ENCODE results near the gene SMIM28.
"Not testable (repeated sequence)": the region's sequence is repeated elsewhere in the genome, so short reads cannot be mapped to it uniquely, and the experiment has no call there.

The SMIM28 gene

GRCh38 chr6:138347864-138348263 is 29.8 kb upstream of the SMIM28 start:
- in situ Hi-C loops (cut with MboI; ENCODE audit: low sequenced_read_pairs), result no loop called here
- no peak for DNase-seq (ENCODE audit: low spot score in 2 of 2)
- peaks cover 5% of the 10 kb centered on the region for H3K27me3 ChIP-seq (ENCODE audit: low read depth)
- H3K4me1 ChIP-seq, result peaks cover 2% of the 10 kb centered on the region; the same call in 1 of the 2 replicates
- H3K36me3 ChIP-seq (replicated peaks), result no peaks in the 10 kb centered on the region
- H3K9me3 ChIP-seq, result no peaks in the 10 kb centered on the region
- no peak overlapping the region for H3K4me3 ChIP-seq

GRCh38 chr6:138349891-138350290 is 27.8 kb upstream of the SMIM28 start:
- Histone ChIP-seq H3K9me3 (no peaks in the 10 kb centered on the region), H3K27me3 (ENCODE audit: low read depth) (peaks cover 5% of the 10 kb centered on the region), H3K36me3 (replicated peaks) (no peaks in the 10 kb centered on the region), H3K4me1 (peaks cover 2% of the 10 kb centered on the region; the same call in 1 of the 2 replicates), H3K4me3 (no peak overlapping the region)
- in situ Hi-C loops (cut with MboI; ENCODE audit: low sequenced_read_pairs), result no loop called here
- no peak for DNase-seq (ENCODE audit: low spot score in 2 of 2)

- Histone ChIP-seq H3K9me3 (no peaks in the 10 kb centered on the region), H3K36me3 (replicated peaks) (no peaks in the 10 kb centered on the region), H3K4me1 (peaks cover 6% of the 10 kb centered on the region; the same call in 1 of the 2 replicates), H3K27me3 (ENCODE audit: low read depth) (no peaks in the 10 kb centered on the region), H3K4me3 (no peak overlapping the region)
- DNase-seq (ENCODE audit: low spot score in 2 of 2), result no peak
- in situ Hi-C loops (cut with MboI; ENCODE audit: low sequenced_read_pairs), result no loop called here
Observed at GRCh38 chr6:138357928-138358327, 19.8 kb upstream of the SMIM28 start.

GRCh38 chr6:138368684-138369083 is 9.0 kb upstream of the SMIM28 start:
- H3K27me3 ChIP-seq (ENCODE audit: low read depth); DNase-seq (ENCODE audit: low spot score in 2 of 2); H3K4me3 ChIP-seq; H3K4me1 ChIP-seq; H3K9me3 ChIP-seq; H3K36me3 ChIP-seq (replicated peaks); in situ Hi-C loops (cut with MboI; ENCODE audit: low sequenced_read_pairs): not testable (repeated sequence)

GRCh38 chr6:138370631-138371451 is 6.9 kb upstream of the SMIM28 start:
- no peak for DNase-seq (ENCODE audit: low spot score in 2 of 2)
- 0 out of 2 replicates have a peak, but pooled peaks cover 1% of the 10 kb centered on the region for H3K27me3 ChIP-seq (ENCODE audit: low read depth)
- H3K4me1 ChIP-seq, result no peaks in the 10 kb centered on the region
- H3K9me3 ChIP-seq, result no peaks in the 10 kb centered on the region
- no peaks in the 10 kb centered on the region for H3K36me3 ChIP-seq (replicated peaks)
- in situ Hi-C loops (cut with MboI; ENCODE audit: low sequenced_read_pairs), result no loop called here
- H3K4me3 ChIP-seq, result no peak overlapping the region

- in situ Hi-C loops (cut with MboI; ENCODE audit: low sequenced_read_pairs), result no loop called here
- no peaks in the 10 kb centered on the region for H3K4me1 ChIP-seq
Observed at GRCh38 chr6:138371452-138371711, 6.3 kb upstream of the SMIM28 start.

GRCh38 chr6:138371720-138372119 is 6.0 kb upstream of the SMIM28 start:
- in situ Hi-C loops (cut with MboI; ENCODE audit: low sequenced_read_pairs), result no loop called here
- DNase-seq (ENCODE audit: low spot score in 2 of 2), result no peak
- Histone ChIP-seq H3K36me3 (replicated peaks) (no peaks in the 10 kb centered on the region), H3K4me1 (no peaks in the 10 kb centered on the region), H3K9me3 (no peaks in the 10 kb centered on the region), H3K27me3 (ENCODE audit: low read depth) (no peaks in the 10 kb centered on the region), H3K4me3 (no peak overlapping the region)

More at GRCh38 chr6:138371452-138371711, 6.3 kb upstream of the SMIM28 start:
- Histone ChIP-seq H3K4me3 (no peak overlapping the region), H3K36me3 (replicated peaks) (no peaks in the 10 kb centered on the region), H3K27me3 (ENCODE audit: low read depth) (no peaks in the 10 kb centered on the region), H3K9me3 (no peaks in the 10 kb centered on the region)
- DNase-seq (ENCODE audit: low spot score in 2 of 2), result no peak

GRCh38 chr6:138372711-138373463 is 4.8 kb upstream of the SMIM28 start:
- Histone ChIP-seq H3K4me1 (no peaks in the 10 kb centered on the region), H3K4me3 (no peak overlapping the region), H3K27me3 (ENCODE audit: low read depth) (no peaks in the 10 kb centered on the region), H3K9me3 (no peaks in the 10 kb centered on the region), H3K36me3 (replicated peaks) (no peaks in the 10 kb centered on the region)
- in situ Hi-C loops (cut with MboI; ENCODE audit: low sequenced_read_pairs), result no loop called here
- peak in 1 of 2 experiments; percentile 21 for DNase-seq (ENCODE audit: low spot score in 2 of 2)

GRCh38 chr6:138374230-138374629 is 3.5 kb upstream of the SMIM28 start:
- no peaks in the 10 kb centered on the region for H3K4me1 ChIP-seq
- H3K36me3 ChIP-seq (replicated peaks), result no peaks in the 10 kb centered on the region
- in situ Hi-C loops (cut with MboI; ENCODE audit: low sequenced_read_pairs), result no loop called here
- H3K27me3 ChIP-seq (ENCODE audit: low read depth), result no peaks in the 10 kb centered on the region
- H3K4me3 ChIP-seq, result no peak overlapping the region
- no peak for DNase-seq (ENCODE audit: low spot score in 2 of 2)
- no peaks in the 10 kb centered on the region for H3K9me3 ChIP-seq

- Histone ChIP-seq H3K4me1 (no peaks in the 10 kb centered on the region), H3K4me3 (no peak overlapping the region), H3K36me3 (replicated peaks) (no peaks in the 10 kb centered on the region), H3K9me3 (no peaks in the 10 kb centered on the region), H3K27me3 (ENCODE audit: low read depth) (no peaks in the 10 kb centered on the region)
- no peak for DNase-seq (ENCODE audit: low spot score in 2 of 2)
- in situ Hi-C loops (cut with MboI; ENCODE audit: low sequenced_read_pairs), result no loop called here
Observed at GRCh38 chr6:138374815-138375214, 2.9 kb upstream of the SMIM28 start.

- Histone ChIP-seq H3K4me3 (no peak overlapping the region), H3K27me3 (ENCODE audit: low read depth) (no peaks in the 10 kb centered on the region), H3K36me3 (replicated peaks) (no peaks in the 10 kb centered on the region), H3K4me1 (no peaks in the 10 kb centered on the region), H3K9me3 (no peaks in the 10 kb centered on the region)
- in situ Hi-C loops (cut with MboI; ENCODE audit: low sequenced_read_pairs), result no loop called here
- no peak for DNase-seq (ENCODE audit: low spot score in 2 of 2)
Observed at GRCh38 chr6:138377042-138377441, 663 bp upstream of the SMIM28 start.

GRCh38 chr6:138378463-138378862 is 758 bp downstream of the SMIM28 start:
- Histone ChIP-seq H3K4me3 (no peak overlapping the region), H3K4me1 (no peaks in the 10 kb centered on the region), H3K36me3 (replicated peaks) (no peaks in the 10 kb centered on the region), H3K9me3 (no peaks in the 10 kb centered on the region), H3K27me3 (ENCODE audit: low read depth) (no peaks in the 10 kb centered on the region)
- DNase-seq (ENCODE audit: low spot score in 2 of 2), result no peak
- in situ Hi-C loops (cut with MboI; ENCODE audit: low sequenced_read_pairs), result no loop called here

- Histone ChIP-seq H3K4me1 (no peaks in the 10 kb centered on the region), H3K4me3 (no peak overlapping the region), H3K36me3 (replicated peaks) (no peaks in the 10 kb centered on the region), H3K9me3 (no peaks in the 10 kb centered on the region), H3K27me3 (ENCODE audit: low read depth) (no peaks in the 10 kb centered on the region)
- no peak for DNase-seq (ENCODE audit: low spot score in 2 of 2)
- in situ Hi-C loops (cut with MboI; ENCODE audit: low sequenced_read_pairs), result no loop called here
Observed at GRCh38 chr6:138382498-138383265, 5.0 kb downstream of the SMIM28 start.

- H3K36me3 ChIP-seq (replicated peaks), result no peaks in the 10 kb centered on the region
- no peaks in the 10 kb centered on the region for H3K9me3 ChIP-seq
- H3K4me3 ChIP-seq, result no peak overlapping the region
- H3K27me3 ChIP-seq (ENCODE audit: low read depth), result no peaks in the 10 kb centered on the region
- in situ Hi-C loops (cut with MboI; ENCODE audit: low sequenced_read_pairs), result no loop called here
- H3K4me1 ChIP-seq, result peaks cover 1% of the 10 kb centered on the region; the same call in 1 of the 2 replicates
- DNase-seq (ENCODE audit: low spot score in 2 of 2), result no peak
Observed at GRCh38 chr6:138383776-138384175, 6.1 kb downstream of the SMIM28 start.

All from HAP-1 (cell line).